T-helper 2 cell treated with Interferon-gamma antibody and Interleukin-4, amounts not matched to agents 5 μg/mL and 100 μg/mL, for 36 hours (primary cell): ENCODE results near the gene ADIPOR2.
A peak's percentile ranks its signal among the peaks of the same experiment; 100 is the strongest.

ENCODE experiments used
- DNase-seq: peaks from one replicate; pipeline ENCODE4 v3.0.0; 2021; ENCODE audit warnings: low spot score
- H3K27ac Mint-ChIP-seq: one replicate; pipeline ENCODE4 v1.8.0; 2021; ENCODE audit warnings: mild to moderate bottlenecking, mixed read lengths
- H3K27me3 Mint-ChIP-seq: one replicate; pipeline ENCODE4 v1.8.0; 2021; ENCODE audit warnings: low read depth, mixed read lengths
- H3K36me3 Mint-ChIP-seq: one replicate; pipeline ENCODE4 v1.8.0; 2021; ENCODE audit warnings: low read depth, mixed read lengths
- H3K4me1 Mint-ChIP-seq: one replicate; pipeline ENCODE4 v1.8.0; 2021; ENCODE audit warnings: low read depth, mixed read lengths
- H3K4me3 Mint-ChIP-seq: one replicate; pipeline ENCODE4 v1.8.0; 2022; ENCODE audit warnings: mild to moderate bottlenecking, moderate library complexity, mixed read lengths
- H3K9me3 Mint-ChIP-seq: one replicate; pipeline ENCODE4 v1.8.0; 2021; ENCODE audit warnings: mixed read lengths

The ADIPOR2 gene

GRCh38 chr12:1656902-1657301 lies 34.0 kb upstream of the ADIPOR2 start:
- H3K4me1 Mint-ChIP-seq = peaks cover 7% of the 10 kb centered on the region
- no peak overlapping the region for H3K4me3 Mint-ChIP-seq
- no peak overlapping the region for H3K27ac Mint-ChIP-seq
- DNase-seq = no peak
- no peaks in the 10 kb centered on the region for H3K9me3 Mint-ChIP-seq
- H3K27me3 Mint-ChIP-seq = peaks cover 7% of the 10 kb centered on the region
- no peaks in the 10 kb centered on the region for H3K36me3 Mint-ChIP-seq

- Mint-ChIP-seq H3K36me3 (no peaks in the 10 kb centered on the region), H3K27ac (no peak overlapping the region), H3K9me3 (no peaks in the 10 kb centered on the region), H3K4me3 (no peak overlapping the region), H3K27me3 (peaks cover 6% of the 10 kb centered on the region), H3K4me1 (peaks cover 6% of the 10 kb centered on the region)
- no peak for DNase-seq
These were observed 33.2 kb upstream of the ADIPOR2 start for GRCh38 chr12:1657688-1658087.

DNA sequence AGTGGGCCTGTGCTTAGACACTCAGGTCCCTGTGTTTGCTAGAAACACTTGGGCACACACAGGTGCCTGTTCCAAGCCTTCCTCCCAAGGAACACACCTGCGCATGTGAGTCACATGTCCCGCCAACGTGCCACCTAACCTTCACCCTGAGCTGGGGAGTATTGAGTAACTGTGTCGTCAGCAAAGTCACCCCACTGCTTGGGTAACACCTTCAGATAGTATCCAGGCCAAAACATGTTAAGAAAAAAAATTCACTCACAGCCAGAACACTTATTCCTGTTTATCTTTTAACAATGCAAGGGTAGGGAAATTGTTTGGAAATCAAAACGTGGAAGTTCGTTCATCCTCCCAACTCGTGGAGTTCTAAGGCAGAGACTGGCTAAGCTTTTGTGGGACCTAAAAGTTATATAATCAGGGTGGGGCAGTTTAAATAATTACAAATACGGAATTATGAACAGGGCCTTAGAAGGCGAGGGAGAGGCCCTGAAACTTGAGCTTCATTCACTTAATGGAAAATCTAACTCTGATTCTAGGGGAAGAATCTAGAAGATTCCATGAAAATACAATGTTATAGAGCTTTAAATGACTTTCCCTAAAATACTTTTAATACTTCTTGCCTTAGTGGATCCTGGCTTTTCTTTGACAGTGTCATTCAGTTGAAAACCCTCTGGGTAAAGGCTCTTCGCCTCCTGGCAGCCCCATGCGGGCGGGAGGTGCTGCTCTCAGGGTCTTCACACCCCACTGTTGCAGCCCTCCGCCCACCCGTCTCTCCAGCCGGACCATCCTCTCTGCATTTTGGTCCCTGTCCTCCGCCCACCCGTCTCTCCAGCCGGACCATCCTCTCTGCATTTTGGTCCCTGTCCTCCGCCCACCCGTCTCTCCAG lies 30.3 kb upstream of the ADIPOR2 start:
- Mint-ChIP-seq H3K36me3 (peaks cover 1% of the 10 kb centered on the region), H3K9me3 (no peaks in the 10 kb centered on the region), H3K4me1 (peaks cover 21% of the 10 kb centered on the region), H3K27me3 (peaks cover 5% of the 10 kb centered on the region), H3K27ac (peak overlapping the region; percentile 2), H3K4me3 (peak overlapping the region; percentile 42)
- DNase-seq = no peak

- peaks cover 28% of the 10 kb centered on the region for H3K4me1 Mint-ChIP-seq
- no peaks in the 10 kb centered on the region for H3K9me3 Mint-ChIP-seq
- H3K4me3 Mint-ChIP-seq = peak overlapping the region; percentile 74
- peaks cover 1% of the 10 kb centered on the region for H3K27me3 Mint-ChIP-seq
- peak; percentile 87 for DNase-seq
- H3K36me3 Mint-ChIP-seq = peaks cover 1% of the 10 kb centered on the region
- peak overlapping the region; percentile 81 for H3K27ac Mint-ChIP-seq
These were observed 29.1 kb upstream of the ADIPOR2 start for GRCh38 chr12:1661553-1662335.

GRCh38 chr12:1662761-1663439 lies 28.0 kb upstream of the ADIPOR2 start:
- DNase-seq = no peak
- H3K36me3 Mint-ChIP-seq = peaks cover 1% of the 10 kb centered on the region
- H3K4me3 Mint-ChIP-seq = peak overlapping the region; percentile 83
- H3K27me3 Mint-ChIP-seq = no peaks in the 10 kb centered on the region
- H3K27ac Mint-ChIP-seq = peak overlapping the region; percentile 78
- peaks cover 36% of the 10 kb centered on the region for H3K4me1 Mint-ChIP-seq
- H3K9me3 Mint-ChIP-seq = no peaks in the 10 kb centered on the region

GRCh38 chr12:1663440-1664132 lies 27.3 kb upstream of the ADIPOR2 start:
- DNase-seq = no peak
- Mint-ChIP-seq H3K4me1 (peaks cover 39% of the 10 kb centered on the region), H3K9me3 (no peaks in the 10 kb centered on the region), H3K27me3 (no peaks in the 10 kb centered on the region), H3K36me3 (peaks cover 3% of the 10 kb centered on the region), H3K27ac (peak overlapping the region; percentile 59), H3K4me3 (peak overlapping the region; percentile 83)

GRCh38 chr12:1665366-1665765 lies 25.5 kb upstream of the ADIPOR2 start:
- Mint-ChIP-seq H3K27me3 (no peaks in the 10 kb centered on the region), H3K36me3 (peaks cover 3% of the 10 kb centered on the region)

GRCh38 chr12:1666215-1666614 lies 24.7 kb upstream of the ADIPOR2 start:
- Mint-ChIP-seq H3K4me3 (no peak overlapping the region), H3K36me3 (peaks cover 3% of the 10 kb centered on the region), H3K4me1 (peaks cover 47% of the 10 kb centered on the region), H3K27me3 (no peaks in the 10 kb centered on the region), H3K9me3 (no peaks in the 10 kb centered on the region), H3K27ac (no peak overlapping the region)
- DNase-seq = no peak

More at GRCh38 chr12:1665366-1665765, 25.5 kb upstream of the ADIPOR2 start:
- H3K4me3 Mint-ChIP-seq = peak overlapping the region; percentile 47
- no peak for DNase-seq
- H3K27ac Mint-ChIP-seq = peak overlapping the region; percentile 70
- H3K9me3 Mint-ChIP-seq = no peaks in the 10 kb centered on the region
- H3K4me1 Mint-ChIP-seq = peaks cover 46% of the 10 kb centered on the region

DNA sequence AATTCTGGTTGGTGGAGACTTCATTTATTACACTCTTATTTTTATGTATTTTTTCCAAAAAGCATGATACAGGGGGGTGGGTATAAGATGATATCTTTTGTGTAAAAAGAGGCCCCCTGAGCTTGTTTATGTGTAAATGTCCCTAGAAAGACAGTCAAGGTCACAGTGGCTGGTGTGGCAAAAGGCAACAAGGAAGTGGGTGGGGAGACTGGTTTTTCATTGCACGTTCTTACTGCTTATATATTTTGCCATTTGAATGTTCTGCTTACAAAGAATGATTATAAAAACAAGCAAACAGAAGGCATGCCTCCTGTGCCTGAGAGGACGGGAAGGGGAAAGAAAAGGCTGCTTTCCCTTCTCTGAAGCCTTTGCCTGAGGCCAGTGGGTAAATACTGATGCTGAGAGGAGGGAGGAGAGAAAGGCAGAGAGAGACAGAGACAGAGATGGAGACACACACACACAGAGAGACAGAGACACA lies 24.1 kb upstream of the ADIPOR2 start:
- H3K27ac Mint-ChIP-seq = peak overlapping the region; percentile 85
- H3K9me3 Mint-ChIP-seq = no peaks in the 10 kb centered on the region
- DNase-seq = no peak
- peak overlapping the region; percentile 67 for H3K4me3 Mint-ChIP-seq
- H3K36me3 Mint-ChIP-seq = peaks cover 3% of the 10 kb centered on the region
- peaks cover 47% of the 10 kb centered on the region for H3K4me1 Mint-ChIP-seq
- H3K27me3 Mint-ChIP-seq = no peaks in the 10 kb centered on the region

DNA sequence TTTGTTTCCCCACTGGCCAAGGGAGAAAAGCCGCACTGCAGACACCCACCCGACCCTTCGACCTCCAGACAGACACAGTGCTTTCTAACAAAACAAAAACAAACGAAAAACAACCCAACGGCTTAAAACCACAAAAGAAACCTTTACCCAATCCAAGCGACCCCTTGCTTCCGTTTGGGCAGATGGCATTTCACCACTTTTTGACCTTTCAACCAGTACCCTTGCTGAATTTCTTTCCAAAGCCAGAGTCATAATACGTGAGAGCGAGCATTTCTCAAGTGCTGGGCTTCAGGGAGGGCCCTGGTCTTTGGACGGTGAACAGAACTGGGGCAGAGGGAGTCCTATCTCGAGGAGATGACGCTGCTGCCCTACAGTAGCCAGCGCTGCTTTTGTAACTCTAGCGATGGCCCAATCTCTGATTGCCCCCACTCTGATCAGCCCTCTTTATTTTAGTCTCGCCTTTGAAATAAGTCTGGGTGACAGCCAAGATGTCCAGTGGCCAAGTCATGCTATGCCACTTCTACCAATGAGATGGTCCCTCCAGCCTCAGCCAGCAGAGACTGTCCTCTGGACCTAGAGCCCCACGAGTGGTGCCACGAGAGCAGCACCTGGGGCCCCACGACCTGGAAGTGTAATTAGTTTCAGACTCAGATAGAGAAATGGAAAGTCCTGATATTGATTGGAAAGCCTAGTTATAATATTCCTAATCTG lies 21.9 kb upstream of the ADIPOR2 start:
- H3K4me1 Mint-ChIP-seq = peaks cover 40% of the 10 kb centered on the region
- H3K4me3 Mint-ChIP-seq = peak overlapping the region; percentile 42
- H3K27me3 Mint-ChIP-seq = no peaks in the 10 kb centered on the region
- no peaks in the 10 kb centered on the region for H3K9me3 Mint-ChIP-seq
- H3K36me3 Mint-ChIP-seq = peaks cover 2% of the 10 kb centered on the region
- DNase-seq = no peak
- H3K27ac Mint-ChIP-seq = peak overlapping the region; percentile 22

DNA sequence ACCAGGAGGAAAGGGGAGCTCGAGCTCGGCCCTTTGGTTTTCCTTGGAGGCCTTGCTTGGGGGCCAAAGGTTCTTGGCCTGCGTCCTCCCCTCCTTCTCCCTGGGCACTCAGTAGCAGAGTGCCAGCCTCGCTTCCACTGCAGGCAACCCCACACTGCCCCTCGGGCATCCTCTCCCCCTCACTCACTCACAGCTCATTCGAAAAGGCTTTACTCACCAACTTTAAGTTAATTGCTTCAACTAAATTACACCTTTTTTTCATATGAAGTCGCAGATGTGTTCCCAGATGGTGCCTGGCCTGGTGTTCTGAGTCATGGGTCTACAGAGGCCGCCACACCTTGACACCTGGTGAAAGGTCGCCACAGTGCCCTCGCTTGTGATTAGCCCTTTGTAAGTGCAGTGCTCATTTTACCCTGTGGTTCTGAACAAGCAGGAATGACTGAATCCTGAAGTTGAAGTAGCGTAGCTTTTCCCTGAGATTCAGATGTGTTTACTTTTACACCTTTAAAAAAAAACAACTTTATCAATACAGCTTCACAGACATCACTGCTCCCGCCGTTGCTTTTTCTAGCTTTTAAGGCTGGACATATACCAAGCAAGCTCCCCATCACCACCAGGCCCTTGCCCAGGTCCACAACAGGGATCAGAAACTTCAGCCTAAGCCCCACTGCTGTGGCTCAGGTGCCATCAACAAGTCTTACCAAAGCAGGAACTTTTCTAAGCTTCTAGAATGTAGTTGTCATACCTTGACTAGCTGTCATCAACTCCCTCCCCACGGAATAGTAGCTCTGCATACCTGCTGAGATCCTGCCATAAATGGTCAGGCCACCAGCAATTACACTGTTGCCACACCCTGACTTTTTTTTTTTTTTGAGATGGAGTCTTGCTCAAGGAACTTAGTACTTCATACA lies 20.3 kb upstream of the ADIPOR2 start:
- H3K27ac Mint-ChIP-seq = no peak overlapping the region
- DNase-seq = no peak
- H3K36me3 Mint-ChIP-seq = peaks cover 2% of the 10 kb centered on the region
- H3K4me3 Mint-ChIP-seq = no peak overlapping the region
- H3K4me1 Mint-ChIP-seq = peaks cover 32% of the 10 kb centered on the region
- no peaks in the 10 kb centered on the region for H3K9me3 Mint-ChIP-seq
- no peaks in the 10 kb centered on the region for H3K27me3 Mint-ChIP-seq

GRCh38 chr12:1676043-1676442 lies 14.8 kb upstream of the ADIPOR2 start:
- Mint-ChIP-seq H3K36me3 (no peaks in the 10 kb centered on the region), H3K9me3 (no peaks in the 10 kb centered on the region), H3K4me3 (no peak overlapping the region), H3K27me3 (peaks cover 9% of the 10 kb centered on the region), H3K27ac (no peak overlapping the region), H3K4me1 (peaks cover 2% of the 10 kb centered on the region)
- no peak for DNase-seq
